M059J (cell line): ENCODE measurements around the gene EXPH5. TPM values are rescaled to one million over a fixed set of nuclear protein-coding genes. Genes with fewer than 3 reads are reported as not detected.
A peak's percentile ranks its signal among the peaks of the same experiment; 100 is the strongest.

ENCODE experiments used
- DNase-seq: peaks from one replicate; pipeline ENCODE4 v3.0.0-alpha.2; 2012; ENCODE audit warnings: low read depth
- total RNA-seq: library from RNA; depleted of rRNA; stranded (reverse); fragments of >200 nt; shearing (Covaris generic); gene quantifications from 2 replicates; pipeline ENCODE4 v1.2.3, GENCODE V29; 2014; rRNA removed

The EXPH5 gene
- total RNA-seq, 1 experiment from 2014 or later: 2.3 TPM

DNA sequence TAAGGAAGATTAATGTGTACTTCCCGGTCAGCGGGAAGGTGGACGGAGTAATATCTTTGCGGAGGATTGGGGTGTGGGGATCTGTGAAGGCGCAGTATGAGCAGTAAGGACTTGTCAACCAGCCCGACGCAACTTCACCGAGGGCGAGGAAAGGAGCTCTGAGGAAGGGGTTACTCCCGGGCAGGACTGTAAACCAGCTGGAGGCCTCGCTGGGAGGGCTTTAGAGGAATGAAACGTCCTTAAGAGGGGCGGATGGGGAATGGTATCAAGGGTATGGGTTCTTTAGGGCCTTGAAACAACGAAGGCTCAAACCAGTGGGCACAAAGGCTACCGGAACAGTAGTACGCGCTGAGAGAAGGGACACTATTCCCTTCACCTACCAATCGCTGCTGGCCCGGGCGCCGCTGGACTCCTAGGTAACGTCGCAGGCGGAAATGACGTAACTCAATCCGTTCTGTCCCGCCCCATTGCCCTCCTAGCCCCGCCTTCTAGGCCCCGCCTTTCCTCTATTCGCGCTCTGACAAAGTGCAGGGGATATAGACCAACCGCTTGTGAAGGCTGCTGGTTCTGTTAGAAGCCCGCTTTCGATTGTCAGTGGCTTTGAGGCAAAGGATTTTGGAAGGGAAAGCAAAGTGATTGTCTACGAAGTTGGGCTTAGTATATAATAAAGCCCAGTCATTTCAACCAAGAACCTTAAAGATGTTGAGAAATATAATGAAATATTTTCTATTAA is 126.3 kb downstream of the EXPH5 start, which contains the start of gene C11orf65:
Gene C11orf65, minus strand, starts transcription at position 439 of the 733 bp plus-strand sequence. CDS start 5,970 bp downstream, outside the sequence.
- peak; percentile 97 for DNase-seq

DNA sequence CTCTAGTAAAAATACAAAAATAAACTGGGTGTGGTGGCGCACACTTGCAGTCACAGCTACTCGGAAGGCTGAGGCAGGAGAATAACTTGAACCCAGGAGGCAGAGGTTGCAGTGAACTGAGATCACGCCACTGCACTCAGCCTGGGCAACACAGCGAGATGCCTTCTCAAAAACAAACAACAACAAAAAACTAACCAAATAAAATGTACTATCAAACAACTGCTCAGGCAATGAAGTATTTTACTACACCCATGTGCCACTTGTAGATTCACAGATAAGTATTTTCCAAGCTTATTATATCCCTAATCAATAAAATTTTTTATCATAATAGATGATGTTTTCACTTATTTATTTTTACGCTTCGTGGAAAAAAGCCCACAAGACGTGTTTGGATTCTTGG is 127.2 kb downstream of the EXPH5 start:
- DNase-seq: no peak

Other genes starting within 250 kb of the EXPH5 start
- 1.9 TPM in 1 of 2 replicates, not detected in the other for gene C11orf65, start 126.2 kb downstream of the EXPH5 start, total RNA-seq
- gene POGLUT3, start 95.4 kb downstream of the EXPH5 start, total RNA-seq: 46.0 and 82.0 TPM in 2 replicates
- 34.4 and 43.0 TPM in 2 replicates for gene DDX10, start 71.3 kb upstream of the EXPH5 start, total RNA-seq